K562 (cell line): Measurements from ENCODE around the gene CRNKL1. TPM values are rescaled to one million over a fixed set of nuclear protein-coding genes. Genes with fewer than 3 reads are reported as not detected.

Experiments used
- PHB ChIP-seq: fragments of 250-450 bp; sonication (Bioruptor Pico); IDR thresholded peaks from 2 replicates; pipeline ENCODE4 v1.5.0; 2021
- PHF20 ChIP-seq: fragments of 450-650 bp; IDR thresholded peaks from 2 replicates; pipeline ENCODE4 v1.6.1; 2018; ENCODE audit not compliant: partially characterized antibody
- RERE ChIP-seq: sonication (generic); formaldehyde crosslinking; IDR thresholded peaks from 2 replicates; pipeline ENCODE4 v1.8.0; 2023; ENCODE audit warnings: missing genetic modification reagents, mild to moderate bottlenecking, borderline replicate concordance
- TAF1 ChIP-seq: IDR thresholded peaks from 2 replicates; pipeline ENCODE4 v1.6.1; 2011; ENCODE audit warnings: mild to moderate bottlenecking, low read length, moderate library complexity; ENCODE audit not compliant: insufficient read depth, control insufficient read depth, severe bottlenecking; ENCODE audit errors: extremely low read depth
- ZKSCAN3 ChIP-seq: fragments of 250-450 bp; sonication (Bioruptor Pico); IDR thresholded peaks from 2 replicates; pipeline ENCODE4 v1.4.0; 2020
- polyA plus RNA-seq, 8 experiments: library from polyadenylated mRNA; depleted of rRNA in 4 of 8; stranded (reverse) in 5 of 8; unstranded in 3 of 8; fragments of >200 nt; fragmentation: Nextera tagmentation in 2 of 8; fragmentation: Illumina TruSeq in 1 of 8; extraction: Ambion mirVana in 2 of 8; extraction: Trizol in 1 of 8; gene quantifications; 2 replicates each; pipeline versions ENCODE4 v1.2.1 to v1.2.3, GENCODE V29; 2011 to 2014; ENCODE audit warnings: inconsistent platforms in 1 of 8, missing spikeins in 1 of 8
- total RNA-seq, 7 experiments: library from RNA; depleted of rRNA in 6 of 7; stranded (reverse); fragments of >200 nt in 6 of 7; fragmentation: Illumina TruSeq in 2 of 7; extraction: Trizol in 2 of 7; gene quantifications; 2 replicates each; pipeline versions ENCODE4 v1.2.1 to v1.2.3, GENCODE V29; 2011 to 2021; ENCODE audit warnings: low replicate concordance in 1 of 7
- TF ChIP-seq, protein P1 (sequence below), 2 experiments: fragments of 450-650 bp in 1 of 2; sonication (generic) in 1 of 2; formaldehyde crosslinking in 1 of 2; IDR thresholded peaks; 2 replicates each; pipeline versions ENCODE4 v1.7.1 to v1.9.0; 2016 to 2022; ENCODE audit warnings: inconsistent platforms in 1 of 2, mild to moderate bottlenecking in 1 of 2, missing genetic modification reagents in 1 of 2
- TF ChIP-seq, protein P2 (sequence below): sonication (generic); formaldehyde crosslinking; IDR thresholded peaks from 2 replicates; pipeline ENCODE4 v1.9.0; 2022; ENCODE audit warnings: mild to moderate bottlenecking, missing genetic modification reagents
- TF ChIP-seq, protein P3 (sequence below), 3 experiments: IDR thresholded peaks in 2 of 3; conservative IDR thresholded peaks in 1 of 3; 2 replicates each; pipeline ENCODE4 v1.5.1; 2011 to 2012; ENCODE audit warnings: low read length in 3 of 3, mild to moderate bottlenecking in 3 of 3, control low read depth in 2 of 3, improper control_type of control experiment in 1 of 3, inconsistent platforms in 1 of 3, low read depth in 1 of 3, mixed read lengths in 1 of 3, moderate library complexity in 1 of 3; ENCODE audit not compliant: insufficient read depth in 2 of 3

CRNKL1 gene
- total and polyA plus RNA-seq, 9 of the 15 experiments (the other 6 are each of a cell fraction or from before 2014, with no cell fraction given) = 8.1 to 17.0 (median 11.7) TPM

DNA sequence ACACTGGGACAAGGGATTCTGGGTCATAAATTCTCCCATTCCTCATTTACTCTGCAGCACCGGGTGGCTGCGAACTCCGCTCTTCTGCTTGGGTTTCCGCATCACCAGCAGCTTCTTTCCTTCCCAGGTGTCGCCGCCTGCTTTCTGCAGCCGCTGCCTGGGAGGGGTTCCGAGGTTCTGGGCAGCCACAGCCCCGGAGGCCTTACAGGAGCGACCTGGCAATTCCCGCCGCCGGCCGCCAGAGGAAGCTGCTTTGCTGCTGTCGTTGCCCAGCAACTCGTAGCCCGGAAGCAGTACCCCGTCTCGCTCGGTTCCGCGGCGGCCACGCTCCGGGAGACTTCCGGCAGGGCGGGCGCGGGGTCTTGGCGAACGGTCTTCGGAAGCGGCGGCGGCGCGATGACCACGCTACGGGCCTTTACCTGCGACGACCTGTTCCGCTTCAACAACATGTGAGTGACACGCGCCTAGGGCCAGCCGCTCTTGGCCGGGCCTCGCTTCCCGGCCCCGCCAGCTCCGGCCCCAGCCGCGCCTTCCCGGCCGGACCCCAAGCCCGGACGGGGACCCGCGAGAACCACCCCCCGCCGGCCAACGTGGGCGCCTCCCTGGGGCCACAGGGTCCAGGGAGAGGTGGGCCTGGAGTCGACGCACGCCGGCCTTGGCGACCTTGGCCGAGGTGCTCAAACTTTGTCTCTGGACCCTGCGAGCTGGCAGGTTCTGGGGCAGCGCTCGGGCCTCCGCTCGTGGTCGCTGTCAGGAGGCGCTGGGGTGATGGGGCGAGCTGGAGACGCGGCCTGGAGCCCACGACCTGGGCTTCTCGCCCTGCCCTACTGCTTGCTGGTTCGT is 35.0 kb downstream of the CRNKL1 start, which contains the start of gene NAA20 (continued):
- TF ChIP-seq, protein P1, sequence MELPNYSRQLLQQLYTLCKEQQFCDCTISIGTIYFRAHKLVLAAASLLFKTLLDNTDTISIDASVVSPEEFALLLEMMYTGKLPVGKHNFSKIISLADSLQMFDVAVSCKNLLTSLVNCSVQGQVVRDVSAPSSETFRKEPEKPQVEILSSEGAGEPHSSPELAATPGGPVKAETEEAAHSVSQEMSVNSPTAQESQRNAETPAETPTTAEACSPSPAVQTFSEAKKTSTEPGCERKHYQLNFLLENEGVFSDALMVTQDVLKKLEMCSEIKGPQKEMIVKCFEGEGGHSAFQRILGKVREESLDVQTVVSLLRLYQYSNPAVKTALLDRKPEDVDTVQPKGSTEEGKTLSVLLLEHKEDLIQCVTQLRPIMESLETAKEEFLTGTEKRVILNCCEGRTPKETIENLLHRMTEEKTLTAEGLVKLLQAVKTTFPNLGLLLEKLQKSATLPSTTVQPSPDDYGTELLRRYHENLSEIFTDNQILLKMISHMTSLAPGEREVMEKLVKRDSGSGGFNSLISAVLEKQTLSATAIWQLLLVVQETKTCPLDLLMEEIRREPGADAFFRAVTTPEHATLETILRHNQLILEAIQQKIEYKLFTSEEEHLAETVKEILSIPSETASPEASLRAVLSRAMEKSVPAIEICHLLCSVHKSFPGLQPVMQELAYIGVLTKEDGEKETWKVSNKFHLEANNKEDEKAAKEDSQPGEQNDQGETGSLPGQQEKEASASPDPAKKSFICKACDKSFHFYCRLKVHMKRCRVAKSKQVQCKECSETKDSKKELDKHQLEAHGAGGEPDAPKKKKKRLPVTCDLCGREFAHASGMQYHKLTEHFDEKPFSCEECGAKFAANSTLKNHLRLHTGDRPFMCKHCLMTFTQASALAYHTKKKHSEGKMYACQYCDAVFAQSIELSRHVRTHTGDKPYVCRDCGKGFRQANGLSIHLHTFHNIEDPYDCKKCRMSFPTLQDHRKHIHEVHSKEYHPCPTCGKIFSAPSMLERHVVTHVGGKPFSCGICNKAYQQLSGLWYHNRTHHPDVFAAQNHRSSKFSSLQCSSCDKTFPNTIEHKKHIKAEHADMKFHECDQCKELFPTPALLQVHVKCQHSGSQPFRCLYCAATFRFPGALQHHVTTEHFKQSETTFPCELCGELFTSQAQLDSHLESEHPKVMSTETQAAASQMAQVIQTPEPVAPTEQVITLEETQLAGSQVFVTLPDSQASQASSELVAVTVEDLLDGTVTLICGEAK (IDR thresholded peaks at IDR 0.05) = peak; percentile 98
- TF ChIP-seq, protein P1 (CRISPR knock-in tag; IDR thresholded peaks at IDR 0.05) = no peak
- TF ChIP-seq, protein P2, sequence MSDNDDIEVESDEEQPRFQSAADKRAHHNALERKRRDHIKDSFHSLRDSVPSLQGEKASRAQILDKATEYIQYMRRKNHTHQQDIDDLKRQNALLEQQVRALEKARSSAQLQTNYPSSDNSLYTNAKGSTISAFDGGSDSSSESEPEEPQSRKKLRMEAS (CRISPR knock-in tag) = peak; percentile 36; the same call in 1 of the 2 replicates
- TF ChIP-seq RERE (CRISPR knock-in tag) = no peak
- TF ChIP-seq TAF1 = peak; percentile 37
- peak; percentile 72 for TF ChIP-seq PHF20
- no peak for TF ChIP-seq PHB
- no peak for TF ChIP-seq ZKSCAN3 (CRISPR knock-in tag)
- TF ChIP-seq, protein P3, sequence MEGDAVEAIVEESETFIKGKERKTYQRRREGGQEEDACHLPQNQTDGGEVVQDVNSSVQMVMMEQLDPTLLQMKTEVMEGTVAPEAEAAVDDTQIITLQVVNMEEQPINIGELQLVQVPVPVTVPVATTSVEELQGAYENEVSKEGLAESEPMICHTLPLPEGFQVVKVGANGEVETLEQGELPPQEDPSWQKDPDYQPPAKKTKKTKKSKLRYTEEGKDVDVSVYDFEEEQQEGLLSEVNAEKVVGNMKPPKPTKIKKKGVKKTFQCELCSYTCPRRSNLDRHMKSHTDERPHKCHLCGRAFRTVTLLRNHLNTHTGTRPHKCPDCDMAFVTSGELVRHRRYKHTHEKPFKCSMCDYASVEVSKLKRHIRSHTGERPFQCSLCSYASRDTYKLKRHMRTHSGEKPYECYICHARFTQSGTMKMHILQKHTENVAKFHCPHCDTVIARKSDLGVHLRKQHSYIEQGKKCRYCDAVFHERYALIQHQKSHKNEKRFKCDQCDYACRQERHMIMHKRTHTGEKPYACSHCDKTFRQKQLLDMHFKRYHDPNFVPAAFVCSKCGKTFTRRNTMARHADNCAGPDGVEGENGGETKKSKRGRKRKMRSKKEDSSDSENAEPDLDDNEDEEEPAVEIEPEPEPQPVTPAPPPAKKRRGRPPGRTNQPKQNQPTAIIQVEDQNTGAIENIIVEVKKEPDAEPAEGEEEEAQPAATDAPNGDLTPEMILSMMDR (IDR thresholded peaks at IDR 0.05 in 2 of 3, conservative IDR thresholded peaks at IDR 0.05 in 1 of 3; ENCODE audit: insufficient read depth in 2 of 3, low read depth in 1 of 3, low read length in 3 of 3) = peak; percentile 53 to 65 (median 61)
